Hepatocyte (in vitro differentiated cells): ENCODE results near the gene FCHSD2. TPM values are rescaled to one million over a fixed set of nuclear protein-coding genes. Genes with fewer than 3 reads are reported as not detected.
A peak's percentile ranks its signal among the peaks of the same experiment; 100 is the strongest.

Experiments
- DNase-seq: peaks from one replicate; pipeline ENCODE4 v3.0.0-alpha.2; 2016; ENCODE audit warnings: low spot score
- H2AFZ ChIP-seq: fragments of 200-600 bp; sonication (generic); 2 replicates; pipeline ENCODE4 v1.6.0; 2016; ENCODE audit warnings: antibody characterized with exemption, mild to moderate bottlenecking
- H3K27ac ChIP-seq: fragments of 200-600 bp; sonication (generic); 2 replicates; pipeline ENCODE4 v1.5.1; 2016; ENCODE audit warnings: mild to moderate bottlenecking
- H3K27me3 ChIP-seq: fragments of 200-600 bp; sonication (generic); 2 replicates; pipeline ENCODE4 v1.6.1; 2016
- H3K36me3 ChIP-seq: fragments of 200-600 bp; sonication (generic); replicated peaks from 2 replicates; pipeline ENCODE4 v1.5.1; 2016; ENCODE audit warnings: low read depth; ENCODE audit not compliant: insufficient read depth
- H3K4me1 ChIP-seq: fragments of 200-600 bp; sonication (generic); 2 replicates; pipeline ENCODE4 v1.5.1; 2016; ENCODE audit warnings: mild to moderate bottlenecking, moderate library complexity; ENCODE audit not compliant: insufficient read depth
- H3K4me2 ChIP-seq: fragments of 200-600 bp; sonication (generic); 2 replicates; pipeline ENCODE4 v1.6.0; 2016
- H3K4me3 ChIP-seq: fragments of 200-600 bp; sonication (generic); 2 replicates; pipeline ENCODE4 v1.5.1; 2016; ENCODE audit warnings: mild to moderate bottlenecking
- H3K79me2 ChIP-seq: fragments of 200-600 bp; sonication (generic); 2 replicates; pipeline ENCODE4 v1.6.0; 2017; ENCODE audit warnings: mild to moderate bottlenecking
- H3K9me2 ChIP-seq: fragments of 200-600 bp; sonication (generic); replicated peaks from 2 replicates; pipeline ENCODE4 v1.6.0; 2017; ENCODE audit warnings: mild to moderate bottlenecking; ENCODE audit not compliant: insufficient read depth
- H3K9me3 ChIP-seq: fragments of 200-600 bp; sonication (generic); 2 replicates; pipeline ENCODE4 v1.5.1; 2016; ENCODE audit warnings: low read depth, mild to moderate bottlenecking
- H4K20me1 ChIP-seq: fragments of 200-600 bp; sonication (generic); 2 replicates; pipeline ENCODE4 v1.6.0; 2016; ENCODE audit warnings: mild to moderate bottlenecking; ENCODE audit not compliant: insufficient read depth, poor library complexity, severe bottlenecking
- CTCF ChIP-seq: fragments of 200-600 bp; sonication (generic); IDR thresholded peaks from 2 replicates; pipeline ENCODE4 v1.5.1; 2016; ENCODE audit warnings: antibody characterized with exemption, mild to moderate bottlenecking; ENCODE audit not compliant: poor library complexity
- EZH2 ChIP-seq: fragments of 200-600 bp; sonication (generic); IDR thresholded peaks from 2 replicates; pipeline ENCODE4 v1.6.1; 2016; ENCODE audit warnings: antibody characterized with exemption, mild to moderate bottlenecking, borderline replicate concordance
- EZH2phosphoT487 ChIP-seq: fragments of 200-600 bp; sonication (generic); IDR thresholded peaks from one replicate; pipeline ENCODE4 v1.6.1; 2018; ENCODE audit warnings: antibody characterized with exemption, mild to moderate bottlenecking, low read depth, moderate library complexity; ENCODE audit not compliant: unreplicated experiment, severe bottlenecking
- WGBS: methylation state at CpG from one replicate; pipeline ENCODE4 v1.1.6; 2016; ENCODE audit warnings: low lambda C conversion rate; ENCODE audit errors: missing lambda C conversion rate; 5-methylcytosine and 5-hydroxymethylcytosine counted together
- polyA plus RNA-seq: library from polyadenylated mRNA; unstranded; fragments of >200 nt; fragmentation: Nextera tagmentation; extraction: Ambion mirVana; gene quantifications from 2 replicates; pipeline ENCODE4 v1.2.1, GENCODE V29; 2016
- total RNA-seq: library from RNA; depleted of rRNA; stranded (reverse); fragments of >200 nt; gene quantifications from 2 replicates; pipeline ENCODE4 v1.2.3, GENCODE V29; 2014

Gene FCHSD2
- total and polyA plus RNA-seq, 2 experiments from 2014 or later = 9.1 to 13.1 TPM

GRCh38 chr11:72824020-72824419 lies 318.1 kb downstream of the FCHSD2 start:
- H3K4me3 ChIP-seq = no peak overlapping the region
- no peak overlapping the region for H2AFZ ChIP-seq
- H3K27ac ChIP-seq = no peak overlapping the region
- H3K9me2 ChIP-seq = no peaks in the 10 kb centered on the region
- no peaks in the 10 kb centered on the region for H3K9me3 ChIP-seq
- no peak overlapping the region for H3K4me2 ChIP-seq
- no peaks in the 10 kb centered on the region for H3K27me3 ChIP-seq
- DNase-seq = no peak
- 90% methylated on average over 7 of the region's 7 CpGs for WGBS
- H3K4me1 ChIP-seq = peaks cover 11% of the 10 kb centered on the region
- no peaks in the 10 kb centered on the region for H4K20me1 ChIP-seq
- H3K36me3 ChIP-seq = no peaks in the 10 kb centered on the region
- no peaks in the 10 kb centered on the region for H3K79me2 ChIP-seq
- TF ChIP-seq EZH2phosphoT487 (no peak), EZH2 (no peak), CTCF (no peak)

- Histone ChIP-seq H3K9me2 (no peaks in the 10 kb centered on the region), H3K27ac (no peak overlapping the region), H2AFZ (no peak overlapping the region), H4K20me1 (no peaks in the 10 kb centered on the region), H3K4me2 (no peak overlapping the region), H3K27me3 (no peaks in the 10 kb centered on the region), H3K9me3 (no peaks in the 10 kb centered on the region), H3K36me3 (no peaks in the 10 kb centered on the region), H3K79me2 (no peaks in the 10 kb centered on the region), H3K4me1 (peaks cover 11% of the 10 kb centered on the region), H3K4me3 (no peak overlapping the region)
- no peak for DNase-seq
- TF ChIP-seq EZH2phosphoT487 (no peak), EZH2 (no peak), CTCF (no peak)
- WGBS = 92% methylated on average over 9 of the region's 9 CpGs
Measured at GRCh38 chr11:72823105-72823804, 318.9 kb downstream of the FCHSD2 start.

- TF ChIP-seq EZH2phosphoT487 = no peak
- TF ChIP-seq EZH2 = no peak
- no peak for TF ChIP-seq CTCF
- WGBS = 3% methylated on average over 68 of the region's 82 CpGs
- Histone ChIP-seq H3K27ac (peak overlapping the region; percentile 58), H4K20me1 (no peaks in the 10 kb centered on the region), H3K4me3 (peak overlapping the region; percentile 70), H3K4me2 (peak overlapping the region; percentile 100), H3K79me2 (no peaks in the 10 kb centered on the region), H3K36me3 (no peaks in the 10 kb centered on the region), H3K9me3 (no peaks in the 10 kb centered on the region), H3K4me1 (peaks cover 11% of the 10 kb centered on the region), H3K9me2 (no peaks in the 10 kb centered on the region), H2AFZ (peak overlapping the region; percentile 89), H3K27me3 (no peaks in the 10 kb centered on the region)
- peak; percentile 97 for DNase-seq
Measured at GRCh38 chr11:72821920-72822799, 320.0 kb downstream of the FCHSD2 start.
